Mesothelial cell of epicardium (in vitro differentiated cells): ENCODE data around the gene KRT83. TPM values are rescaled to one million over a fixed set of nuclear protein-coding genes. Genes with fewer than 3 reads are reported as not detected.

Source experiments
- DNase-seq, 2 experiments: peaks; one replicate each; pipeline ENCODE4 v3.0.0; 2021; ENCODE audit warnings: low spot score in 2 of 2; ENCODE audit not compliant: unreplicated experiment in 2 of 2
- H3K27ac Mint-ChIP-seq: 2 replicates; pipeline ENCODE4 v1.8.0; 2021; ENCODE audit warnings: mixed read lengths
- H3K27me3 Mint-ChIP-seq: 2 replicates; pipeline ENCODE4 v1.8.0; 2021; ENCODE audit warnings: low read depth, mixed read lengths
- H3K36me3 Mint-ChIP-seq: 2 replicates; pipeline ENCODE4 v1.8.0; 2021; ENCODE audit warnings: mixed read lengths
- H3K4me1 Mint-ChIP-seq: 2 replicates; pipeline ENCODE4 v1.8.0; 2021; ENCODE audit warnings: mixed read lengths
- H3K4me3 Mint-ChIP-seq: 2 replicates; pipeline ENCODE4 v1.8.0; 2021; ENCODE audit warnings: mild to moderate bottlenecking, moderate library complexity, mixed read lengths
- H3K9me3 Mint-ChIP-seq: 2 replicates; pipeline ENCODE4 v1.8.0; 2021; ENCODE audit warnings: mixed read lengths
- CTCF ChIP-seq: fragments of 200-600 bp; sonication (generic); IDR thresholded peaks from one replicate; pipeline ENCODE4 v1.5.0; 2021; ENCODE audit warnings: antibody characterized with exemption; ENCODE audit not compliant: unreplicated experiment
- total RNA-seq: library from RNA; stranded (reverse); gene quantifications from 3 replicates; pipeline ENCODE4 v1.2.1, GENCODE V29; 2021

The KRT83 gene
- total RNA-seq, 1 donor from 2014 or later = not detected

- H3K36me3 Mint-ChIP-seq = no peaks in the 10 kb centered on the region
- H3K27me3 Mint-ChIP-seq = peaks cover 50% of the 10 kb centered on the region
- H3K4me3 Mint-ChIP-seq = no peak overlapping the region
- no peak overlapping the region for H3K27ac Mint-ChIP-seq
- peak in 1 of 2 experiments; percentile 0 for DNase-seq
- TF ChIP-seq CTCF = no peak
- no peaks in the 10 kb centered on the region for H3K9me3 Mint-ChIP-seq
- no peaks in the 10 kb centered on the region for H3K4me1 Mint-ChIP-seq
These were observed 1.8 kb upstream of the KRT83 start for GRCh38 chr12:52323001-52323400.

GRCh38 chr12:52322069-52322468, 871 bp upstream of the KRT83 start:
- no peak overlapping the region for H3K27ac Mint-ChIP-seq
- H3K36me3 Mint-ChIP-seq = no peaks in the 10 kb centered on the region
- no peaks in the 10 kb centered on the region for H3K4me1 Mint-ChIP-seq
- no peak for TF ChIP-seq CTCF
- DNase-seq = no peak
- H3K27me3 Mint-ChIP-seq = peaks cover 50% of the 10 kb centered on the region
- no peak overlapping the region for H3K4me3 Mint-ChIP-seq
- H3K9me3 Mint-ChIP-seq = no peaks in the 10 kb centered on the region

- H3K27ac Mint-ChIP-seq = no peak overlapping the region
- H3K4me3 Mint-ChIP-seq = no peak overlapping the region
- H3K36me3 Mint-ChIP-seq = no peaks in the 10 kb centered on the region
- DNase-seq = peak in 1 of 2 experiments; percentile 1
- H3K27me3 Mint-ChIP-seq = peaks cover 50% of the 10 kb centered on the region
- H3K4me1 Mint-ChIP-seq = no peaks in the 10 kb centered on the region
- TF ChIP-seq CTCF = no peak
- H3K9me3 Mint-ChIP-seq = no peaks in the 10 kb centered on the region
These were observed 220 bp upstream of the KRT83 start for GRCh38 chr12:52321418-52321817.

GRCh38 chr12:52319097-52319496, 2.1 kb downstream of the KRT83 start:
- Mint-ChIP-seq H3K9me3 (no peaks in the 10 kb centered on the region), H3K27me3 (peaks cover 41% of the 10 kb centered on the region), H3K4me3 (no peak overlapping the region), H3K4me1 (no peaks in the 10 kb centered on the region), H3K27ac (no peak overlapping the region), H3K36me3 (no peaks in the 10 kb centered on the region)
- peak in 1 of 2 experiments; percentile 5 for DNase-seq
- TF ChIP-seq CTCF = no peak

GRCh38 chr12:52318241-52318990, 2.8 kb downstream of the KRT83 start:
- Mint-ChIP-seq H3K36me3 (no peaks in the 10 kb centered on the region), H3K27me3 (peaks cover 47% of the 10 kb centered on the region)

More at GRCh38 chr12:52318241-52318990, 2.8 kb downstream of the KRT83 start:
- no peak overlapping the region for H3K27ac Mint-ChIP-seq
- no peak for TF ChIP-seq CTCF
- H3K4me1 Mint-ChIP-seq = no peaks in the 10 kb centered on the region
- DNase-seq = no peak
- no peaks in the 10 kb centered on the region for H3K9me3 Mint-ChIP-seq
- no peak overlapping the region for H3K4me3 Mint-ChIP-seq
